ENCODE data around the gene CNNM3.
A peak's percentile ranks its signal among the peaks of the same experiment; 100 is the strongest.

CNNM3 gene

GRCh38 chr2:96864343-96865091 is 48.4 kb downstream of the CNNM3 start:
- no peaks in the 10 kb centered on the region for H3K27me3 ChIP-seq (ENCODE audit: control insufficient read depth, insufficient read depth, low read length)
- H3K9me3 ChIP-seq (ENCODE audit: control insufficient read depth, insufficient read depth, low read length) = no peaks in the 10 kb centered on the region
- no peaks in the 10 kb centered on the region for H3K4me1 ChIP-seq (ENCODE audit: control insufficient read depth, insufficient read depth, low read length)
- H3K9ac ChIP-seq (ENCODE audit: low read depth, low read length) = no peak overlapping the region
- no peak overlapping the region for H3K4me3 ChIP-seq (ENCODE audit: low read depth, low read length)
- H3K36me3 ChIP-seq (ENCODE audit: control insufficient read depth, insufficient read depth, low read length) = peaks cover 69% of the 10 kb centered on the region

- H3K36me3 ChIP-seq (ENCODE audit: control insufficient read depth, insufficient read depth, low read length) = peaks cover 61% of the 10 kb centered on the region
- H3K27me3 ChIP-seq (ENCODE audit: control insufficient read depth, insufficient read depth, low read length) = no peaks in the 10 kb centered on the region
- H3K9ac ChIP-seq (ENCODE audit: low read depth, low read length) = no peak overlapping the region
- H3K4me1 ChIP-seq (ENCODE audit: control insufficient read depth, insufficient read depth, low read length) = peaks cover 2% of the 10 kb centered on the region
- no peaks in the 10 kb centered on the region for H3K9me3 ChIP-seq (ENCODE audit: control insufficient read depth, insufficient read depth, low read length)
- H3K4me3 ChIP-seq (ENCODE audit: low read depth, low read length) = no peak overlapping the region
These were observed 49.6 kb downstream of the CNNM3 start for GRCh38 chr2:96865654-96866053.

DNA sequence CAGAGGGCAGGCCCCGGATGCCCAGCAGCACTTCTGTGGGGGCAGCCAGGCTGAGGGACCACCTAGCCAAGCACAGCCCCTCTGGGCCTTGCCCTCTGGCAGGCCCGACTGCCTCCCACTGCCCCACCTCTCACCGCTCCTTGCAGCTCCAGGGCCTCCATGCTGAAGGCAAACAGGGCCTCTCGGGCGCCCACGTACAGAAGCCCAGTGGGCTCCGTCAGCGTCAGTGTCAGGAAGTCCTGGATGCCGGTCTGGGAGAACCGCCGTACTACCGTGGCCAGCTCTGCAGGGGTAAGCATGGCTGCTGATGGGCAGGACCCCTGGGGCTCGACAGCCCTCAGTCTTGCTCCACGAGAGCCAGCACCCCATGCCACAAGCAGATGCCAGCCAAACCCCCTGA is 50.1 kb downstream of the CNNM3 start:
- Histone ChIP-seq H3K4me1 (ENCODE audit: control insufficient read depth, insufficient read depth, low read length) (peaks cover 7% of the 10 kb centered on the region), H3K9me3 (ENCODE audit: control insufficient read depth, insufficient read depth, low read length) (no peaks in the 10 kb centered on the region), H3K36me3 (ENCODE audit: control insufficient read depth, insufficient read depth, low read length) (peaks cover 56% of the 10 kb centered on the region), H3K4me3 (ENCODE audit: low read depth, low read length) (no peak overlapping the region), H3K9ac (ENCODE audit: low read depth, low read length) (peak overlapping the region; percentile 3), H3K27me3 (ENCODE audit: control insufficient read depth, insufficient read depth, low read length) (peaks cover 2% of the 10 kb centered on the region)

GRCh38 chr2:96866586-96866985 is 50.5 kb downstream of the CNNM3 start:
- H3K9me3 ChIP-seq (ENCODE audit: control insufficient read depth, insufficient read depth, low read length) = no peaks in the 10 kb centered on the region
- H3K27me3 ChIP-seq (ENCODE audit: control insufficient read depth, insufficient read depth, low read length) = peaks cover 3% of the 10 kb centered on the region
- peak overlapping the region; percentile 3 for H3K9ac ChIP-seq (ENCODE audit: low read depth, low read length)
- H3K36me3 ChIP-seq (ENCODE audit: control insufficient read depth, insufficient read depth, low read length) = peaks cover 52% of the 10 kb centered on the region
- H3K4me1 ChIP-seq (ENCODE audit: control insufficient read depth, insufficient read depth, low read length) = peaks cover 8% of the 10 kb centered on the region
- H3K4me3 ChIP-seq (ENCODE audit: low read depth, low read length) = no peak overlapping the region

DNA sequence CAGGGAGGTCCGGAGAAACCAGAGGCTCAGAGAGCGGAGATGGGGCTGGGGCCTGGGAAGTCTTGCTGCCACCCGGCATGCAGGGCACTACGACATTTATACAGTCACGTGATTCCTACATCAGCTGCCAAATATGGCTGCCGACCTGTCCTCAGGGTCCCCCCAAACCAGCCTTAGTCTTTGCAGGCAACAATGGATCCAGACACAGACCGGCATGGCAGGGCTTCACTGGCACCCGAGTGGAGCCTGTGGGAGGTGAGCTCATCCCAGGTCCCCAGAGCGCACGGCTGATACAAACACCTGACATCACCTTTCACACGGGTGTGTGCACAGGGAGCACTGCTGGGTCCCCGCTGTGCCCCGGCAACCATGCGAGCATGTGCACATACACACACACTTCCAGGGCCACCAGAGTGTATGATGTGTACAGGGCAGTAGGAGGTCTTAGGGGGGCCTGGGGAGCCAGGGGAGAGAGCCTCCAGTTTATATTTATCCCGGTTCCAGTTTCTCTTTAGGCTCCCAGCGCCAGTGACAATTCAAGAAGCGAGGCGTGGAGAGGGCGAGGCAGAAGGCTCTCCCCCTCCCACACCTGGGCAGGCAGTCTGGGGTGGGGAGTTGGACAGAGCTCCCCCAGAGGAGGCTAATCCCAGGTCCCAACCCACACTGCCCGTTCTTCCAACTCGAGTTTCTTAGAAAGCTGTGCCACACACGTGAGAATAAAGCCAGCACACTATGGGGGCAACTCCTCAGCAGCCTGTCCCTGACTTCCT is 51.1 kb downstream of the CNNM3 start:
- Histone ChIP-seq H3K9ac (ENCODE audit: low read depth, low read length) (peak overlapping the region; percentile 87), H3K27me3 (ENCODE audit: control insufficient read depth, insufficient read depth, low read length) (peaks cover 3% of the 10 kb centered on the region), H3K4me1 (ENCODE audit: control insufficient read depth, insufficient read depth, low read length) (peaks cover 8% of the 10 kb centered on the region), H3K36me3 (ENCODE audit: control insufficient read depth, insufficient read depth, low read length) (peaks cover 46% of the 10 kb centered on the region), H3K4me3 (ENCODE audit: low read depth, low read length) (peak overlapping the region; percentile 67), H3K9me3 (ENCODE audit: control insufficient read depth, insufficient read depth, low read length) (no peaks in the 10 kb centered on the region)

- Histone ChIP-seq H3K36me3 (ENCODE audit: control insufficient read depth, insufficient read depth, low read length) (peaks cover 43% of the 10 kb centered on the region), H3K9ac (ENCODE audit: low read depth, low read length) (peak overlapping the region; percentile 87), H3K4me3 (ENCODE audit: low read depth, low read length) (peak overlapping the region; percentile 67), H3K4me1 (ENCODE audit: control insufficient read depth, insufficient read depth, low read length) (peaks cover 8% of the 10 kb centered on the region), H3K9me3 (ENCODE audit: control insufficient read depth, insufficient read depth, low read length) (no peaks in the 10 kb centered on the region), H3K27me3 (ENCODE audit: control insufficient read depth, insufficient read depth, low read length) (peaks cover 3% of the 10 kb centered on the region)
These were observed 51.9 kb downstream of the CNNM3 start for GRCh38 chr2:96867756-96868554.

DNA sequence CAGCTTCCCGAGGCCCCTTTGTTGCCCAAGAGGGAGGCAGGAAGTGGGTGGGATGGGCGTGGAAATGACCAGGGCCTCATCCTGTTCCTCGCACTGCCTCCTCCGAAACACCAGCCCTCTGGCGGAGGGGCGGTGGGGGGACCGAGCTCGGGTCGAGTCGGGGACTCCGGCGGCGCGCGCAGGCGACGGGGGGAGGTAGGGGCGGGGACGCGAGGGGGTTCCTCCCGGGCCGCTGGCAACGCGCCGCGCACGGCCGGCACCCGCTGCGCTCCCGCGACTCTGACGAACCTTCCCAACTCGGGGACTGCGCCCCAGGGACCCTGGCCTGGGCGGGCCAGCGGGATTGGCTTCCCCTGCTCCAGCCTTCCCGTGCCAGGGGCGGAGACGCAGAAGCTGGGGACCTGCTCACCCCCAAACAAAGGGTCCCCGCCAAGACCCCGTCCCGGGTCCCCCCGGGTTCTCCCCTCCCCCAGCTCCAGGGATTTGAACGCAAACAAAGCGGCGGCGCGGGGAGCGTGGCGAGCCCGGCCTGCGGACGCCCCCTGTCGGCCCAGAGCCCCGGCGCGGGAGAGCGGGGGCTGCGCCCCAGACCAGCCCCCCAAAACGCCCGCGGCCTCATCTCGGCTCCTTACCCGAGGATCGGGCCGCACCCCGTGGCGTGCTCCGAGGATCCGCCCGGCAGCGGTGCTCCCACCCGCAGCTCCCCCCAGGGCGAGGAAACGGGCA is 52.6 kb downstream of the CNNM3 start:
- H3K36me3 ChIP-seq (ENCODE audit: control insufficient read depth, insufficient read depth, low read length) = peaks cover 35% of the 10 kb centered on the region
- peak overlapping the region; percentile 87 for H3K9ac ChIP-seq (ENCODE audit: low read depth, low read length)
- peak overlapping the region; percentile 67 for H3K4me3 ChIP-seq (ENCODE audit: low read depth, low read length)
- H3K4me1 ChIP-seq (ENCODE audit: control insufficient read depth, insufficient read depth, low read length) = peaks cover 12% of the 10 kb centered on the region
- no peaks in the 10 kb centered on the region for H3K9me3 ChIP-seq (ENCODE audit: control insufficient read depth, insufficient read depth, low read length)
- peaks cover 3% of the 10 kb centered on the region for H3K27me3 ChIP-seq (ENCODE audit: control insufficient read depth, insufficient read depth, low read length)

DNA sequence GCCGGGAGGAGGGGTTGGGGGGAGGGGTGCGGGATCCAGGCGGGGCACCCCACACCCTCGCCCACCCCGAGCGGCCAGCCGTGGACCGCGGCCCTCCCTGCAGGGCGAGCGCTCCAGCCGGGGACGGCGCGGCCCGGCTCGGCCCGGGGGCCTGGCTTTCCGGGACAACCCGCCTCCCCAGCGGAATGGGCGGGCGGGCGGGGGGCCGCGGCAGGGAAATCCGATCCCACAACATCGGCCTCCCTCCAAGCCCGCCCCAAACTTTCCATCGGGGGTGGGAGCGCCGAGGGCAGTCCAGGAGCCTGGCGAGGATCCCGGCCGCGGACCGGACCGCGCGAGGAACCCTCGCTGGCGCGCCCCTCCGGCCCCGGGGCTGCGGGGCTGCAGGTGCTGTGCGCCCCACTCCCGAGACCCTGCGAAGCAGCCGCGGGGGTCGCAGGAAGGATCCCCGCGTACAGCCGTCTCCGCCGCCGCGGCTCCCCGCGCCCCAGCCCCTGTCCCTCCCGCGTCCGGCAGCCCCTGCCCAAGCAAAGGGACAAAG is 53.3 kb downstream of the CNNM3 start:
- peaks cover 3% of the 10 kb centered on the region for H3K27me3 ChIP-seq (ENCODE audit: control insufficient read depth, insufficient read depth, low read length)
- H3K36me3 ChIP-seq (ENCODE audit: control insufficient read depth, insufficient read depth, low read length) = peaks cover 29% of the 10 kb centered on the region
- H3K4me1 ChIP-seq (ENCODE audit: control insufficient read depth, insufficient read depth, low read length) = peaks cover 18% of the 10 kb centered on the region
- peak overlapping the region; percentile 87 for H3K9ac ChIP-seq (ENCODE audit: low read depth, low read length)
- H3K4me3 ChIP-seq (ENCODE audit: low read depth, low read length) = peak overlapping the region; percentile 67
- no peaks in the 10 kb centered on the region for H3K9me3 ChIP-seq (ENCODE audit: control insufficient read depth, insufficient read depth, low read length)

GRCh38 chr2:96869822-96870625 is 54.0 kb downstream of the CNNM3 start, which contains the start of gene SEMA4C:
Gene SEMA4C (minus strand): TSS chr2:96870080. CDS start chr2:96867886, 2,194 bp downstream.
- H3K36me3 ChIP-seq (ENCODE audit: control insufficient read depth, insufficient read depth, low read length) = peaks cover 22% of the 10 kb centered on the region
- H3K27me3 ChIP-seq (ENCODE audit: control insufficient read depth, insufficient read depth, low read length) = peaks cover 3% of the 10 kb centered on the region
- peaks cover 22% of the 10 kb centered on the region for H3K4me1 ChIP-seq (ENCODE audit: control insufficient read depth, insufficient read depth, low read length)
- H3K9me3 ChIP-seq (ENCODE audit: control insufficient read depth, insufficient read depth, low read length) = no peaks in the 10 kb centered on the region
- peak within 1 kb of the TSS; percentile 67 for H3K4me3 ChIP-seq (ENCODE audit: low read depth, low read length)
- peak within 1 kb of the TSS; percentile 87 for H3K9ac ChIP-seq (ENCODE audit: low read depth, low read length)

GRCh38 chr2:96870626-96871255 is 54.7 kb downstream of the CNNM3 start:
- H3K36me3 ChIP-seq (ENCODE audit: control insufficient read depth, insufficient read depth, low read length) = peaks cover 15% of the 10 kb centered on the region
- H3K4me3 ChIP-seq (ENCODE audit: low read depth, low read length) = peak overlapping the region; percentile 67
- peak overlapping the region; percentile 56 for H3K9ac ChIP-seq (ENCODE audit: low read depth, low read length)
- no peaks in the 10 kb centered on the region for H3K9me3 ChIP-seq (ENCODE audit: control insufficient read depth, insufficient read depth, low read length)
- peaks cover 22% of the 10 kb centered on the region for H3K4me1 ChIP-seq (ENCODE audit: control insufficient read depth, insufficient read depth, low read length)
- peaks cover 3% of the 10 kb centered on the region for H3K27me3 ChIP-seq (ENCODE audit: control insufficient read depth, insufficient read depth, low read length)

All from iPS-15b (cell line).